Measurements from ENCODE around the gene KCNG2.

Gene KCNG2

GRCh38 chr18:79823120-79823519 lies 25.4 kb downstream of the KCNG2 start:
- H3K36me3 ChIP-seq = no peaks in the 10 kb centered on the region
- 0 out of 22 replicates have a peak, but pooled peaks cover 0 to 5% (median 0%) of the 10 kb centered on the region in 11 experiments for H3K27me3 ChIP-seq
- TF ChIP-seq Cebpa-rat (IDR thresholded peaks at IDR 0.05) = no peak
- H3K4me2 ChIP-seq = peak overlapping the region in 8 of 11 experiments; percentile 2 to 98 (median 59); a peak in 10 of 22 replicates
- no peak overlapping the region for H3K4me3 ChIP-seq
- H3K27ac ChIP-seq = no peak overlapping the region
- peaks cover 0 to 11% (median 0%) of the 10 kb centered on the region in 11 experiments; a peak in 2 of 22 replicates for H4K20me1 ChIP-seq
- H3K4me1 ChIP-seq = peaks cover 60 to 100% (median 83%) of the 10 kb centered on the region in 10 experiments
- H3K9me3 ChIP-seq (replicated peaks in 1 of 11) = no peaks in the 10 kb centered on the region
- no peak overlapping the region for H3K9ac ChIP-seq

GRCh38 chr18:79825913-79826312 lies 28.2 kb downstream of the KCNG2 start:
- Histone ChIP-seq H3K9ac (peak overlapping the region; percentile 38 to 72 (median 64); a peak in 21 of 22 replicates), H4K20me1 (no peaks in the 10 kb centered on the region), H3K4me2 (peak overlapping the region; percentile 84 to 98 (median 94)), H3K4me1 (peaks cover 34 to 73% (median 55%) of the 10 kb centered on the region in 10 experiments), H3K4me3 (peak overlapping the region; percentile 23 to 60 (median 46); a peak in 19 of 20 replicates), H3K36me3 (no peaks in the 10 kb centered on the region), H3K27ac (peak overlapping the region; percentile 47 to 75 (median 63); a peak in 20 of 22 replicates), H3K27me3 (no peaks in the 10 kb centered on the region), H3K9me3 (replicated peaks in 1 of 11) (no peaks in the 10 kb centered on the region)
- TF ChIP-seq Cebpa-rat (IDR thresholded peaks at IDR 0.05) = no peak

GRCh38 chr18:79826966-79827365 lies 29.2 kb downstream of the KCNG2 start:
- Histone ChIP-seq H3K9ac (no peak overlapping the region), H3K27ac (no peak overlapping the region; a peak in 1 of 22 replicates), H4K20me1 (no peaks in the 10 kb centered on the region), H3K4me3 (no peak overlapping the region), H3K36me3 (no peaks in the 10 kb centered on the region), H3K4me2 (peak overlapping the region; percentile 84 to 98 (median 94); a peak in 21 of 22 replicates), H3K9me3 (replicated peaks in 1 of 11) (no peaks in the 10 kb centered on the region), H3K4me1 (peaks cover 28 to 63% (median 48%) of the 10 kb centered on the region in 10 experiments), H3K27me3 (no peaks in the 10 kb centered on the region)
- no peak for TF ChIP-seq Cebpa-rat (IDR thresholded peaks at IDR 0.05)

- no peak overlapping the region for H3K9ac ChIP-seq
- peaks cover 28 to 50% (median 42%) of the 10 kb centered on the region in 10 experiments for H3K4me1 ChIP-seq
- no peak overlapping the region for H3K4me3 ChIP-seq
- no peaks in the 10 kb centered on the region for H3K36me3 ChIP-seq
- H3K27ac ChIP-seq = no peak overlapping the region
- no peak overlapping the region for H3K4me2 ChIP-seq
- no peak for TF ChIP-seq Cebpa-rat (IDR thresholded peaks at IDR 0.05)
- H3K9me3 ChIP-seq (replicated peaks in 1 of 11) = no peaks in the 10 kb centered on the region
- no peaks in the 10 kb centered on the region for H3K27me3 ChIP-seq
- no peaks in the 10 kb centered on the region for H4K20me1 ChIP-seq
These were observed 30.5 kb downstream of the KCNG2 start for GRCh38 chr18:79828258-79828657.

GRCh38 chr18:79829136-79829854 lies 31.6 kb downstream of the KCNG2 start:
- H3K27me3 ChIP-seq = no peaks in the 10 kb centered on the region
- H3K9ac ChIP-seq = no peak overlapping the region
- H3K4me2 ChIP-seq = no peak overlapping the region
- H3K4me1 ChIP-seq = peaks cover 28 to 39% (median 33%) of the 10 kb centered on the region in 10 experiments
- no peaks in the 10 kb centered on the region for H4K20me1 ChIP-seq
- no peak overlapping the region for H3K27ac ChIP-seq
- H3K4me3 ChIP-seq = no peak overlapping the region
- TF ChIP-seq Cebpa-rat (IDR thresholded peaks at IDR 0.05) = no peak
- H3K36me3 ChIP-seq = no peaks in the 10 kb centered on the region
- H3K9me3 ChIP-seq (replicated peaks in 1 of 11) = no peaks in the 10 kb centered on the region

- Histone ChIP-seq H3K4me2 (no peak overlapping the region), H3K27me3 (no peaks in the 10 kb centered on the region), H3K4me3 (no peak overlapping the region), H3K9me3 (replicated peaks in 1 of 11) (peaks cover 7 to 20% (median 11%) of the 10 kb centered on the region in 11 experiments; a peak in 19 of 22 replicates), H3K27ac (no peak overlapping the region), H3K4me1 (peaks cover 2 to 10% (median 4%) of the 10 kb centered on the region in 10 experiments; a peak in 18 of 20 replicates), H3K9ac (no peak overlapping the region), H4K20me1 (no peaks in the 10 kb centered on the region), H3K36me3 (no peaks in the 10 kb centered on the region)
- TF ChIP-seq Cebpa-rat (IDR thresholded peaks at IDR 0.05) = no peak
These were observed 34.4 kb downstream of the KCNG2 start for GRCh38 chr18:79832169-79832568.

GRCh38 chr18:79834834-79835233 lies 37.1 kb downstream of the KCNG2 start:
- no peaks in the 10 kb centered on the region for H3K36me3 ChIP-seq
- H4K20me1 ChIP-seq = no peaks in the 10 kb centered on the region
- H3K9ac ChIP-seq = no peak overlapping the region
- H3K4me1 ChIP-seq = no peaks in the 10 kb centered on the region
- H3K4me3 ChIP-seq = no peak overlapping the region
- peaks cover 7 to 29% (median 15%) of the 10 kb centered on the region in 11 experiments; a peak in 19 of 22 replicates for H3K9me3 ChIP-seq (replicated peaks in 1 of 11)
- H3K27ac ChIP-seq = no peak overlapping the region
- H3K27me3 ChIP-seq = no peaks in the 10 kb centered on the region
- no peak overlapping the region for H3K4me2 ChIP-seq
- no peak for TF ChIP-seq Cebpa-rat (IDR thresholded peaks at IDR 0.05)

GRCh38 chr18:79841936-79842335 lies 44.2 kb downstream of the KCNG2 start:
- no peaks in the 10 kb centered on the region for H3K27me3 ChIP-seq
- no peak overlapping the region for H3K4me3 ChIP-seq
- peaks cover 17 to 35% (median 24%) of the 10 kb centered on the region in 11 experiments for H3K9me3 ChIP-seq (replicated peaks in 1 of 11)
- H3K4me1 ChIP-seq = no peaks in the 10 kb centered on the region
- no peak overlapping the region for H3K4me2 ChIP-seq
- no peak for TF ChIP-seq Cebpa-rat (IDR thresholded peaks at IDR 0.05)
- H3K9ac ChIP-seq = no peak overlapping the region
- H3K27ac ChIP-seq = no peak overlapping the region
- no peaks in the 10 kb centered on the region for H3K36me3 ChIP-seq
- H4K20me1 ChIP-seq = no peaks in the 10 kb centered on the region

GRCh38 chr18:79844999-79845563 lies 47.3 kb downstream of the KCNG2 start:
- no peak for TF ChIP-seq Cebpa-rat (IDR thresholded peaks at IDR 0.05)
- H3K4me1 ChIP-seq = no peaks in the 10 kb centered on the region
- H3K9ac ChIP-seq = no peak overlapping the region
- H3K36me3 ChIP-seq = no peaks in the 10 kb centered on the region
- no peaks in the 10 kb centered on the region for H4K20me1 ChIP-seq
- peaks cover 14 to 24% (median 18%) of the 10 kb centered on the region in 11 experiments for H3K9me3 ChIP-seq (replicated peaks in 1 of 11)
- no peak overlapping the region for H3K27ac ChIP-seq
- no peaks in the 10 kb centered on the region for H3K27me3 ChIP-seq
- H3K4me3 ChIP-seq = no peak overlapping the region
- H3K4me2 ChIP-seq = no peak overlapping the region
